Measurements from ENCODE around the gene EFNA1.

The EFNA1 gene

DNA sequence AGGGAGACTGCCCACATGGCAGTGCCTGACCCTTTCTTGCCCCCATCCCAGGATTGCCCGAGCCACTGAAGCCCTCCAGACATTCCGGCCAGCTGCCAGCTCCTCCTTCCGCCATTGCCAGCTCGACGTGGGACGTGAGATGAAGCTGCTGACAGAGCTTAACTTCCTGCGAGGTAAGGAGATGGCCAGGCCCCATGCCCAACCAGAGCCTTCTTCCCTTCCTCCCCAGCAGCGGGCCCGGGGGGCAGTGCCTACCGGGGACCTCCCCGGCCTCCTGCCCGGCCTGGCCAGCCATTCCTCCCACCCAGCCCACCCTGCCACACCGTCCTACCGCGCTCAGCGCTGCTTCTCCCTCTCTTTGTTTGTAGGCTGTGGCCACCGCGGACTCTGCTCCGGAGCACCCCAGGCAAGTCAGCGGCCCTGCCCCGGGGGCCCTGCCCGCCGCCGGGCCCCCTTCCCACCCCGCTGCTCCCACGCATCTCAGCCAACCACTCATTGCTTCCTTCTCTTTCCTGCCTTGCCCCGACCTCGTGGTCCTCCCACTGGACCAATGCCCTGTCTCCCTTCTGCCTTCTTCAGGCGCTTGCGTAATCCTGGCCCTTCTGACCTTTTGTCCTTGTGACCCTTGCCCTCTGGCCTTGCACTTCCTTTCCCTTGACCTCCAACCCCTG, 50.9 kb downstream of the EFNA1 start:
- H3K27ac ChIP-seq (ENCODE audit: low read depth, low read length), result no peak overlapping the region
- peaks cover 5% of the 10 kb centered on the region for H3K27me3 ChIP-seq (ENCODE audit: control insufficient read depth, insufficient read depth, low read length)
- peaks cover 4% of the 10 kb centered on the region for H3K4me1 ChIP-seq (ENCODE audit: control insufficient read depth, insufficient read depth, low read length)
- H3K36me3 ChIP-seq (ENCODE audit: control insufficient read depth, insufficient read depth, low read length), result no peaks in the 10 kb centered on the region
- no peak overlapping the region for H3K9ac ChIP-seq (ENCODE audit: low read length)
- no peak overlapping the region for H3K4me3 ChIP-seq (ENCODE audit: low read length)

DNA sequence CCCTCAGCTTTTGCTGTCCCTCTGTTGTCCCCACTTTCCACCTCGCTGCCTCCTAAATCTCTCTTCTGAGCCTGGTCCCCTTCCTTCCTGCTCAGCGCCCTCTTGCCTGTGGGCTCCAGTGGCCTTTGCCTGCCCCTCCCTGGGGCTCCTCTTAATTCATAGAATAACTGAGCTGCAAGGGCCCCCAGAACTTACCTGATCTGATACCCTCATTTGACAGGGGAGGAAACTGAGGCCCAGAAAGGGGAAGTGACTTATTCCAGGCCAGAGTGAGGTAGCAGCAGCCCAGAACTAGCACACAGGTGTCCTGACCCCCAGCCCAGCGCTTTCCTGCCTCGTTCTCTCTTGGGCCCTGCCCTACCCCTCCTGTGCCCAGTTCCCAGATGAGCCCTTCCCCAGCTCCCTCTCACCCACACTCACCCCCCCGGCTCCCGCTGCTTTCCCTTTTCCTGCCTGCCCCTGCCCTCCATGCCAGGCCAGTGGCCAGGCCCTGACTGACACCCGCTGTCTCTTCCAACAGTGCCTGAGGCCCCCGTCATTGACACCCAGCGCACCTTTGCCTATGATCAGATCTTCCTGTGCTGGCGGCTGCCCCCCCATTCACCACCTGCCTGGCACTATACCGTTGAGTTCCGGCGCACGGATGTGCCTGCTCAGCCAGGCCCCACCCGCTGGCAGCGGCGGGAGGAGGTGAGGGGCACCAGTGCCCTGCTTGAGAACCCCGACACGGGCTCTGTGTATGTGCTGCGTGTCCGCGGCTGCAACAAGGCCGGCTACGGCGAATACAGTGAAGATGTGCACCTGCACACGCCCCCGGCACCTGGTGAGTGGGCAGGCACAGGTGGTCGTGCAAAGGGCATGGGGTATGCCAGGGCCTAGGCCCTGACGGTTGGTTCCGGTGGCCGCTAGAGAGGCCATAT, 51.7 kb downstream of the EFNA1 start:
- no peak overlapping the region for H3K9ac ChIP-seq (ENCODE audit: low read length)
- H3K27me3 ChIP-seq (ENCODE audit: control insufficient read depth, insufficient read depth, low read length), result no peaks in the 10 kb centered on the region
- H3K27ac ChIP-seq (ENCODE audit: low read depth, low read length), result no peak overlapping the region
- H3K4me1 ChIP-seq (ENCODE audit: control insufficient read depth, insufficient read depth, low read length), result peaks cover 4% of the 10 kb centered on the region
- no peaks in the 10 kb centered on the region for H3K36me3 ChIP-seq (ENCODE audit: control insufficient read depth, insufficient read depth, low read length)
- no peak overlapping the region for H3K4me3 ChIP-seq (ENCODE audit: low read length)

GRCh38 chr1:155181371-155182051, 53.8 kb downstream of the EFNA1 start:
- H3K27me3 ChIP-seq (ENCODE audit: control insufficient read depth, insufficient read depth, low read length), result no peaks in the 10 kb centered on the region
- H3K36me3 ChIP-seq (ENCODE audit: control insufficient read depth, insufficient read depth, low read length), result no peaks in the 10 kb centered on the region
- no peak overlapping the region for H3K27ac ChIP-seq (ENCODE audit: low read depth, low read length)
- no peak overlapping the region for H3K9ac ChIP-seq (ENCODE audit: low read length)
- H3K4me3 ChIP-seq (ENCODE audit: low read length), result no peak overlapping the region
- H3K4me1 ChIP-seq (ENCODE audit: control insufficient read depth, insufficient read depth, low read length), result peaks cover 4% of the 10 kb centered on the region

DNA sequence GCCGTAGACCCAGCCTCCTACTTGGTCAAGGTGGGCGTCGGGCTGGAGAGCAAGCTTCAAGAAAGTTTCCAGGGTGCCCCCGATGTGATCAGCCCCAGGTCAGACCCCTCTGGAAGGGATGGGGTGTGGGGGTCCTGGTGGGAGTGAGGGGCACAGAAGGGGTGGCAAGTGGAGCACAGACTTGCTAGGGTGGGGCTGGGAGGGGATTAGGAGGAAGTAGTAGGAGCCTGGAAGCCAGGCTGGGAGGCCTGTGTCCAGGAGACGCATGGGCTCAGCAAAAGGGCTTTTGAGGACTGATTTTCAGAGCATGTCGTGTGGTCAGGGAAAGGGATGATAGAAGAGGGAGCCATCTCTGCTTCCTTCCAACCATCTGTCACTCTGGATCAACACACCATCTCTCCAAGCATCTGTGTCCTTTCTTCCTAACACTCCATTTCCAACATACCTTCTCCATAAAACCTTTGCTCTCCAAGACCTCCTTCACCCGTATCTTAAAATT, 54.4 kb downstream of the EFNA1 start:
- no peak overlapping the region for H3K27ac ChIP-seq (ENCODE audit: low read depth, low read length)
- no peaks in the 10 kb centered on the region for H3K36me3 ChIP-seq (ENCODE audit: control insufficient read depth, insufficient read depth, low read length)
- no peaks in the 10 kb centered on the region for H3K27me3 ChIP-seq (ENCODE audit: control insufficient read depth, insufficient read depth, low read length)
- H3K4me3 ChIP-seq (ENCODE audit: low read length), result no peak overlapping the region
- no peaks in the 10 kb centered on the region for H3K4me1 ChIP-seq (ENCODE audit: control insufficient read depth, insufficient read depth, low read length)
- no peak overlapping the region for H3K9ac ChIP-seq (ENCODE audit: low read length)

DNA sequence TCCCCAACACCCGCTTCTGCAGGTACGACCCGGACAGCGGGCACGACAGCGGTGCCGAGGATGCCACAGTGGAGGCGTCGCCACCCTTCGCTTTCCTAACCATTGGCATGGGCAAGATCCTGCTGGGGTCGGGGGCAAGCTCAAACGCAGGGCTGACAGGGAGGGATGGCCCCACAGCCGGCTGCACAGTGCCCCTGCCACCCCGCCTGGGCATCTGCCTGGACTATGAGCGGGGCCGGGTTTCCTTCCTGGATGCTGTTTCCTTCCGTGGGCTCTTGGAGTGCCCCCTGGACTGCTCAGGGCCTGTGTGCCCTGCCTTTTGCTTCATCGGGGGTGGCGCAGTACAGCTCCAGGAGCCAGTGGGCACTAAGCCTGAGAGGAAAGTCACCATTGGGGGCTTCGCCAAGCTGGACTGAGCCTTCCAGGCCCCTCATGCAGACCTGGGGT, 56.1 kb downstream of the EFNA1 start:
- no peak overlapping the region for H3K9ac ChIP-seq (ENCODE audit: low read length)
- no peaks in the 10 kb centered on the region for H3K27me3 ChIP-seq (ENCODE audit: control insufficient read depth, insufficient read depth, low read length)
- no peaks in the 10 kb centered on the region for H3K36me3 ChIP-seq (ENCODE audit: control insufficient read depth, insufficient read depth, low read length)
- no peaks in the 10 kb centered on the region for H3K4me1 ChIP-seq (ENCODE audit: control insufficient read depth, insufficient read depth, low read length)
- H3K27ac ChIP-seq (ENCODE audit: low read depth, low read length), result no peak overlapping the region
- no peak overlapping the region for H3K4me3 ChIP-seq (ENCODE audit: low read length)

DNA sequence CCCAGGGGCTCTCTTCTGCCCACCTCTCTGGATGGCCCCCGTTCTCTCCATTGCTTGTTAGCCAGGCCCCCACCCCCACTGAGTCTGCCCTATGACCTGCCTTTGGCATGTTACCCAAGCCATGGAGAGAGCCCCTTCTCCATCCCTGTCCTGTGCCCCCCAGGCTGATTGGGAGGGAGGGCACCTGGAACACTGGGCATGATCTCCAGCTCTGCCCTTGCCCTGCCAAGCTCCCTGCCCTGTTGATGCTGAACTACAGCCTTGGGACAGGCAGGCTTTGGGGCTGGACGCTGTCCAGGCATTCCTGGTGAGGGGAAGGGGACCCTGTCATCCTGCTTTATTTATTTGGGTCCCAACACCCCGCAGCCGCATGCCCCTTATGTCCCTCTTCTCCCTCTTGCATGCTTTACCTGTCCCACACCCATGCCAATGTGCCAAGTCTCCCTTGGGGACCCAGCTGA, 56.7 kb downstream of the EFNA1 start:
- Histone ChIP-seq H3K27ac (ENCODE audit: low read depth, low read length) (no peak overlapping the region), H3K4me1 (ENCODE audit: control insufficient read depth, insufficient read depth, low read length) (no peaks in the 10 kb centered on the region), H3K27me3 (ENCODE audit: control insufficient read depth, insufficient read depth, low read length) (no peaks in the 10 kb centered on the region), H3K4me3 (ENCODE audit: low read length) (no peak overlapping the region), H3K9ac (ENCODE audit: low read length) (no peak overlapping the region), H3K36me3 (ENCODE audit: control insufficient read depth, insufficient read depth, low read length) (no peaks in the 10 kb centered on the region)
